ENCODE results near the gene ITPRID1. TPM values are rescaled to one million over a fixed set of nuclear protein-coding genes. Genes with fewer than 3 reads are reported as not detected.

ITPRID1 gene
- total RNA-seq, 1 experiment from 2014 or later, result not detected

GRCh38 chr7:31512166-31512565, 1.7 kb upstream of the ITPRID1 start:
- DNase-seq (ENCODE audit: low read depth, low spot score), result no peak
- no peak overlapping the region for H3K4me2 ChIP-seq (ENCODE audit: low read length)
- H3K4me3 ChIP-seq (replicated peaks in 1 of 2; ENCODE audit: low read depth in 1 of 2, low read length in 2 of 2), result no peak overlapping the region
- no peaks in the 10 kb centered on the region for H4K20me1 ChIP-seq (ENCODE audit: insufficient read depth)
- H3K9me2 ChIP-seq (ENCODE audit: insufficient read depth), result no peaks in the 10 kb centered on the region
- ChIA-PET RAD21 (ENCODE audit: low non-redundant PET in 1 of 2, low total read pairs in 2 of 2, uncharacterized antibody in 2 of 2, unreplicated experiment in 2 of 2) (no interaction called here), POLR2A (no interaction called here), CTCF (no interaction called here)
- H3K4me1 ChIP-seq (ENCODE audit: control insufficient read depth in 1 of 2, insufficient read depth in 2 of 2, low read length in 2 of 2), result no peaks in the 10 kb centered on the region
- no peaks in the 10 kb centered on the region for H3K79me2 ChIP-seq (ENCODE audit: insufficient read depth, low read length)
- BruUV-seq (replicated peaks), result no TSS peak
- H3K27me3 ChIP-seq (ENCODE audit: insufficient read depth, low read length), result no peaks in the 10 kb centered on the region
- no peak overlapping the region for H2AFZ ChIP-seq (ENCODE audit: low read depth, low read length, poor library complexity, severe bottlenecking)
- no peak for TF ChIP-seq SP1 (IDR thresholded peaks at IDR 0.05; ENCODE audit: low read depth)
- TF ChIP-seq ZNF274 (IDR thresholded peaks at IDR 0.05; ENCODE audit: low read depth, low read length), result no peak
- H3K36me3 ChIP-seq (ENCODE audit: control insufficient read depth in 1 of 2, insufficient read depth in 2 of 2, low read length in 2 of 2), result no peaks in the 10 kb centered on the region
- H3K27ac ChIP-seq (ENCODE audit: low read depth, low read length), result no peak overlapping the region
- ATAC-seq, result no peak
- no peaks in the 10 kb centered on the region for H3K9me3 ChIP-seq (ENCODE audit: control insufficient read depth in 1 of 2, insufficient read depth in 1 of 2, low read depth in 1 of 2, low read length in 2 of 2)
- intact Hi-C loops (cut with micrococcal nuclease), result no loop called here
- H3K9ac ChIP-seq (ENCODE audit: low read length), result no peak overlapping the region

DNA sequence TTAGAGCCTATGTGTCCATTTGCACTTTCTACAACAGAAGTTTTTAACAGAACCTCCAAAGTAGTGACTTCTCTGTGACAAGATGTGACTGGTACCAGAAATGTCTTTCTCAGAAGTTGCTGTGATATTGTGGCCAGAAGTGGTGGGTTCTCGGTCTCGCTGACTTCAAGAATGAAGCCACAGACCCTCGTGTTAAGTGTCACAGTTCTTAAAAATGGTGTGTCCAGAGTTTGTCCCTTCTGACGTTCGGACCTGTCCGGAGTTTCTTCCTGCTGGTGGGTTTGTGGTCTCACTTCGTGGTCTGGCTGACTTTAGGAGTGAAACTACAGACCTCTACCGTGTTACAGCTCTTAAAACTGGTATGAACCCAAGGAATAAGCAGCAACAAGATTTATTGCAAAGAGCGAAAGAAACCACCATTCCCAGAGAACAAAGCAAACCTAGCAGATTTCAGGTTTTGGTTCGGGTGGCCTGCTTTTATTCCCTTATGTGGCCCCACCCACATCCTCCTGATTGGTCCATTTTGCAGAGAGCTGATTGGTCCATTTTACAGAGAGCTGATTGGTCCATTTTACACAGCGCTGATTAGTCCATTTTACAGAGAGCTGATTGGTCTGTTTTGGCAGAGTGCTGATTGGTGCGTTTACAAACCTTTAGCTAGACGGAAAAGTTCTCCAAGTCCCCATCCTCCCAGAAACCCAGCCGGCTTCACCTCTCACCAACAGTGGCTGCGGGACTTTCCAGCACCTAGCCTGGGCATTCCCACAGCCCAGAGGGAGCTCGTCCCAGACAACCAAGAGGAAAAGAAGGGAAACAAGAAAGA, 3.0 kb downstream of the ITPRID1 start:
- Histone ChIP-seq H3K4me2 (ENCODE audit: low read length) (no peak overlapping the region), H3K9ac (ENCODE audit: low read length) (no peak overlapping the region), H3K4me1 (ENCODE audit: control insufficient read depth in 1 of 2, insufficient read depth in 2 of 2, low read length in 2 of 2) (no peaks in the 10 kb centered on the region), H3K9me2 (ENCODE audit: insufficient read depth) (no peaks in the 10 kb centered on the region), H3K27me3 (ENCODE audit: insufficient read depth, low read length) (no peaks in the 10 kb centered on the region), H3K79me2 (ENCODE audit: insufficient read depth, low read length) (no peaks in the 10 kb centered on the region), H3K9me3 (ENCODE audit: control insufficient read depth in 1 of 2, insufficient read depth in 1 of 2, low read depth in 1 of 2, low read length in 2 of 2) (no peaks in the 10 kb centered on the region), H3K36me3 (ENCODE audit: control insufficient read depth in 1 of 2, insufficient read depth in 2 of 2, low read length in 2 of 2) (no peaks in the 10 kb centered on the region), H3K27ac (ENCODE audit: low read depth, low read length) (no peak overlapping the region), H2AFZ (ENCODE audit: low read depth, low read length, poor library complexity, severe bottlenecking) (no peak overlapping the region), H4K20me1 (ENCODE audit: insufficient read depth) (no peaks in the 10 kb centered on the region), H3K4me3 (replicated peaks in 1 of 2; ENCODE audit: low read depth in 1 of 2, low read length in 2 of 2) (no peak overlapping the region)
- BruUV-seq (replicated peaks), result no TSS peak
- intact Hi-C loops (cut with micrococcal nuclease), result no loop called here
- DNase-seq (ENCODE audit: low read depth, low spot score), result no peak
- ChIA-PET RAD21 (ENCODE audit: low non-redundant PET in 1 of 2, low total read pairs in 2 of 2, uncharacterized antibody in 2 of 2, unreplicated experiment in 2 of 2) (no interaction called here), CTCF (no interaction called here), POLR2A (no interaction called here)
- TF ChIP-seq SRF (IDR thresholded peaks at IDR 0.05; ENCODE audit: low read depth) (no peak), YY1 (IDR thresholded peaks at IDR 0.05; ENCODE audit: extremely low read depth, insufficient replicate concordance, low read depth, low read length) (no peak), ZFX (IDR thresholded peaks at IDR 0.05) (no peak), REST (IDR thresholded peaks at IDR 0.05; ENCODE audit: low read depth) (no peak), CBX3 (IDR thresholded peaks at IDR 0.05; ENCODE audit: low read depth) (no peak), EZH2 (IDR thresholded peaks at IDR 0.05) (no peak), ELF1 (IDR thresholded peaks at IDR 0.05; ENCODE audit: borderline replicate concordance, low read depth) (no peak), EGR1 (IDR thresholded peaks at IDR 0.05; ENCODE audit: low read depth) (no peak), TCF7L2 (IDR thresholded peaks at IDR 0.05; ENCODE audit: borderline replicate concordance, extremely low read depth, insufficient read depth, insufficient read length) (no peak), ZBTB33 (IDR thresholded peaks at IDR 0.05; ENCODE audit: extremely low read depth, insufficient replicate concordance, low read length) (no peak), ZNF274 (IDR thresholded peaks at IDR 0.05; ENCODE audit: low read depth, low read length) (no peak)
- no peak for ATAC-seq

Measured in HCT116 (cell line).